ENCODE results near the gene FANCC. TPM values are rescaled to one million over a fixed set of nuclear protein-coding genes. Genes with fewer than 3 reads are reported as not detected.

The FANCC gene
- total and polyA plus RNA-seq, 2 of the 8 experiments (the other 6 are each of a cell fraction or from before 2014, with no cell fraction given): 7.8 to 15.2 TPM

DNA sequence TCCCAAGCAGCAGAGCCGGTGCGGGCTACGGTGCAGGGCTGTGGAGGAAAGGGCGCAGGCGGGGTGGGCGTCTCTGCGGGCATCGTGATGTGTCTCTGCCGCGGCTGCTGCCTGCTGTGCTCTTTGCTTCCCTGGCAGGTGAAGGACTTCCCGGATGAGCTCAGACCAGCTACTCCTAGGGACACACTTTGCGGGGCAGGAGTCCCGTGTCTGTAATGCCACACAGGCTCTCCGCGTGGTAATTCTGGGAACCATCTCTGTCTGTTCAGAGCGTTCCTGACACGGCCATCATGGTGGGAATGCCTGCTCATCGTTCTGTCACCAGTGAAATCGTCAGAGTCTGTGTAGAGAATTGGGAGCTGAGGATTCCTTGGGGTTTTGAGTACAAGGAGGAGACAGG, 235.5 kb downstream of the FANCC start:
- H2BK15ac ChIP-seq (ENCODE audit: low read length): no peak overlapping the region
- CTCF ChIA-PET (ENCODE audit: partially characterized antibody): interaction anchor here (0.9 to 3.8 kb wide), 5 partner anchors 14 to 400 kb away, joined by 3 to 20 read pairs (median 5); no protein-coding TSS in a partner anchor
- H2BK120ac ChIP-seq (replicated peaks; ENCODE audit: low read depth, low read length): no peak overlapping the region
- H4K5ac ChIP-seq (ENCODE audit: insufficient read length, low read depth, low read length): no peak overlapping the region
- no peak overlapping the region for H2BK20ac ChIP-seq (ENCODE audit: low read length)
- H3K14ac ChIP-seq (ENCODE audit: insufficient read length): peak overlapping the region; percentile 16
- H3K56ac ChIP-seq (replicated peaks; ENCODE audit: insufficient read length, low read depth, low read length): no peak overlapping the region
- no peak overlapping the region for H3K9ac ChIP-seq (replicated peaks in 1 of 4; ENCODE audit: extremely low read depth in 1 of 4, low read depth in 3 of 4, low read length in 3 of 4)
- no peak overlapping the region for H2AFZ ChIP-seq (ENCODE audit: low read length)
- H2BK12ac ChIP-seq (ENCODE audit: low read depth, low read length): no peak overlapping the region
- no peak overlapping the region for H4K8ac ChIP-seq (ENCODE audit: extremely low read depth, insufficient read depth, low read length)
- H3K23ac ChIP-seq (ENCODE audit: insufficient read length): no peak overlapping the region
- H4K20me1 ChIP-seq (replicated peaks in 1 of 2; ENCODE audit: control insufficient read depth in 1 of 2, insufficient read depth in 2 of 2, low read length in 2 of 2): peaks cover 0 to 7% of the 10 kb centered on the region in 2 experiments
- H3K79me1 ChIP-seq (ENCODE audit: low read depth, low read length): no peaks in the 10 kb centered on the region; the same call in 1 of the 2 replicates
- no peak for TF ChIP-seq TEAD4 (IDR thresholded peaks at IDR 0.05; ENCODE audit: low read depth, low read length)
- TF ChIP-seq CHD1 (IDR thresholded peaks at IDR 0.05; ENCODE audit: low read depth, low read length): no peak
- TF ChIP-seq KDM4A (IDR thresholded peaks at IDR 0.05; ENCODE audit: low read depth, low read length, severe bottlenecking): no peak
- TF ChIP-seq SUZ12 (IDR thresholded peaks at IDR 0.05; ENCODE audit: low read length): no peak
- TF ChIP-seq TCF12 (IDR thresholded peaks at IDR 0.05; ENCODE audit: low read depth, low read length): no peak
- TF ChIP-seq KDM5A (IDR thresholded peaks at IDR 0.05; ENCODE audit: low read length): no peak
- no peak for TF ChIP-seq TAF7 (optimal IDR thresholded peaks at IDR 0.05; ENCODE audit: borderline replicate concordance, low read depth, low read length)
- TF ChIP-seq SAP30 (IDR thresholded peaks at IDR 0.05; ENCODE audit: insufficient read depth, insufficient replicate concordance, low read length): no peak
- no peak for TF ChIP-seq POLR2A (IDR thresholded peaks at IDR 0.05; ENCODE audit: control extremely low read depth in 1 of 2, low read depth in 2 of 2, low read length in 2 of 2)
- TF ChIP-seq BACH1 (IDR thresholded peaks at IDR 0.05; ENCODE audit: low read length): no peak
- TF ChIP-seq, protein P1, sequence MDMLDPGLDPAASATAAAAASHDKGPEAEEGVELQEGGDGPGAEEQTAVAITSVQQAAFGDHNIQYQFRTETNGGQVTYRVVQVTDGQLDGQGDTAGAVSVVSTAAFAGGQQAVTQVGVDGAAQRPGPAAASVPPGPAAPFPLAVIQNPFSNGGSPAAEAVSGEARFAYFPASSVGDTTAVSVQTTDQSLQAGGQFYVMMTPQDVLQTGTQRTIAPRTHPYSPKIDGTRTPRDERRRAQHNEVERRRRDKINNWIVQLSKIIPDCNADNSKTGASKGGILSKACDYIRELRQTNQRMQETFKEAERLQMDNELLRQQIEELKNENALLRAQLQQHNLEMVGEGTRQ (IDR thresholded peaks at IDR 0.05; ENCODE audit: low read length): no peak
- no peak for TF ChIP-seq TBP (IDR thresholded peaks at IDR 0.05; ENCODE audit: low read depth, low read length)
- TF ChIP-seq YY1 (IDR thresholded peaks at IDR 0.05; ENCODE audit: low read depth, low read length): no peak
- TF ChIP-seq MAFK (IDR thresholded peaks at IDR 0.05; ENCODE audit: low read depth, low read length): no peak
- no peak for TF ChIP-seq EGR1 (IDR thresholded peaks at IDR 0.05; ENCODE audit: borderline replicate concordance, low read depth, low read length)
- no peak overlapping the region for H3K4ac ChIP-seq (replicated peaks; ENCODE audit: insufficient read length, low read depth, low read length)
- no peaks in the 10 kb centered on the region for H3K27me3 ChIP-seq (replicated peaks in 1 of 4; ENCODE audit: control insufficient read depth in 3 of 4, extremely low read depth in 1 of 4, insufficient read depth in 3 of 4, low read length in 3 of 4)
- H3K9me3 ChIP-seq (ENCODE audit: insufficient read depth in 2 of 2, low read depth in 1 of 2, low read length in 1 of 2): no peaks in the 10 kb centered on the region
- DNase-seq (ENCODE audit: low read depth in 1 of 2, low spot score in 2 of 2) (no peak), FAIRE-seq (no peak)
- H3K36me3 ChIP-seq (ENCODE audit: control insufficient read depth in 2 of 4, insufficient read depth in 4 of 4, low read length in 3 of 4): peaks cover 0 to 6% (median 1%) of the 10 kb centered on the region in 4 experiments; a peak in 2 of 8 replicates
- H2AK5ac ChIP-seq (ENCODE audit: low read depth, low read length): no peak overlapping the region
- H3K27ac ChIP-seq (ENCODE audit: low read depth, low read length): no peak overlapping the region
- no peak overlapping the region for H2BK5ac ChIP-seq (ENCODE audit: low read depth, low read length)
- no peaks in the 10 kb centered on the region for H3K79me2 ChIP-seq (ENCODE audit: control insufficient read depth in 1 of 2, insufficient read depth in 2 of 2, low read length in 2 of 2)
- POLR2A ChIA-PET (ENCODE audit: partially characterized antibody): no interaction called here
- H3K18ac ChIP-seq (ENCODE audit: extremely low read depth, low read length): no peak overlapping the region
- 92% methylated on average over 19 of the region's 19 CpGs; no CpG with 5 or more reads in 1 of the 2 experiments for WGBS, 2 experiments (ENCODE audit: extremely low coverage in 1 of 2, insufficient coverage in 1 of 2, insufficient read length in 1 of 2, insufficient replicate concordance in 2 of 2, low coverage in 1 of 2, low lambda C conversion rate in 2 of 2, missing lambda C conversion rate in 1 of 2)
- peaks cover 0 to 9% (median 2%) of the 10 kb centered on the region in 4 experiments; a peak in 3 of 7 replicates for H3K4me1 ChIP-seq (replicated peaks in 1 of 4; ENCODE audit: control insufficient read depth in 3 of 4, insufficient read depth in 4 of 4, low read length in 3 of 4)
- peaks cover 2% of the 10 kb centered on the region; the same call in 1 of the 2 replicates for H3K23me2 ChIP-seq (ENCODE audit: low read depth, low read length)
- no peak overlapping the region for H3K4me3 ChIP-seq (ENCODE audit: extremely low read depth in 1 of 4, insufficient read depth in 2 of 4, low read depth in 3 of 4, low read length in 4 of 4)
- H4K91ac ChIP-seq (replicated peaks; ENCODE audit: insufficient read length, low read length): no peak overlapping the region
- no peak overlapping the region for H3K4me2 ChIP-seq (ENCODE audit: insufficient read depth in 1 of 2, low read depth in 2 of 2, low read length in 2 of 2)
